Adrenal gland (tissue), 12 donors: Measurements from ENCODE around the gene DENND2A. TPM values are rescaled to one million over a fixed set of nuclear protein-coding genes. Genes with fewer than 3 reads are reported as not detected.

Source experiments
- DNase-seq, 7 donors: peaks; one replicate each; pipeline ENCODE4 v3.0.0-alpha.2; 2019 to 2020
- H3K27ac ChIP-seq, 5 donors: fragments of 200-600 bp; sonication (generic) in 4 of 5; 1 replicate in 3 of 5; 2 replicates in 2 of 5; pipeline versions ENCODE4 v1.5.1 to v1.8.0; 2016 to 2020; ENCODE audit warnings: mild to moderate bottlenecking in 1 of 5
- H3K27me3 ChIP-seq: fragments of 200-600 bp; 2 replicates; pipeline ENCODE4 v1.8.0; 2021
- H3K36me3 ChIP-seq, 2 donors: fragments of 200-600 bp; replicated peaks in 1 of 2; 1 replicate in 1 of 2; 2 replicates in 1 of 2; pipeline versions ENCODE4 v1.5.1 to v1.8.0; 2018 to 2022
- H3K4me1 ChIP-seq, 2 donors: fragments of 200-600 bp; replicated peaks in 1 of 2; 1 replicate in 1 of 2; 2 replicates in 1 of 2; pipeline versions ENCODE4 v1.5.1 to v1.8.0; 2018 to 2021
- H3K4me3 ChIP-seq, 4 donors: fragments of 200-600 bp; sonication (generic) in 3 of 4; one replicate each; pipeline ENCODE4 v1.5.1; 2016 to 2018
- H3K9me3 ChIP-seq, 3 donors: fragments of 200-600 bp; sonication (generic) in 1 of 3; replicated peaks in 1 of 3; 1 replicate in 2 of 3; 2 replicates in 1 of 3; pipeline versions ENCODE4 v1.5.1 to v1.8.0; 2016 to 2021
- POLR2A ChIP-seq, 2 donors: fragments of 450-650 bp; IDR thresholded peaks; one replicate each; pipeline ENCODE4 v1.6.1; 2017; ENCODE audit warnings: antibody characterized with exemption in 2 of 2, mild to moderate bottlenecking in 2 of 2, moderate library complexity in 1 of 2
- WGBS, 4 donors: extraction: QIAGEN DNeasy Blood & Tissue Kit in 2 of 4; methylation state at CpG; one replicate each; pipeline versions ENCODE4 v1.1.5 to v1.1.7; 2013 to 2017; 5-methylcytosine and 5-hydroxymethylcytosine counted together
- intact Hi-C, 2 donors: fragments of 100-400 bp; cut with DNase I; formaldehyde crosslinking; loops; one replicate each; pipeline versions ENCODE4 v1.14.1 to v1.15.0; 2022 to 2023
- polyA plus RNA-seq, 3 donors: library from polyadenylated mRNA; stranded (reverse); fragments of 200-250 nt in 2 of 3; fragments of 350-450 nt in 1 of 3; fragmentation: Illumina TruSeq in 1 of 3; extraction: RNeasy Lipid Tissue Mini Kit (QIAGEN cat#74804) in 1 of 3; gene quantifications; one replicate each; pipeline ENCODE4 v1.2.3, GENCODE V29; 2013 to 2014
- total RNA-seq, 9 donors: library from RNA; depleted of rRNA in 4 of 9; stranded (reverse); fragments of >200 nt in 4 of 9; fragments of 120-200 nt in 1 of 9; fragmentation: NEBNext Ultra II Directional in 1 of 9; extraction: Animal tissue kit (Norgen Biotek cat#: 25700) in 1 of 9; gene quantifications; one replicate each; pipeline versions ENCODE4 v1.1.0 to v1.2.4, GENCODE V29; 2013 to 2023
- TF ChIP-seq, protein P1 (sequence below), 6 experiments: fragments of 450-650 bp in 4 of 6; fragments of 200-600 bp in 2 of 6; sonication (generic) in 1 of 6; IDR thresholded peaks; 1 replicate in 5 of 6; 2 replicates in 1 of 6; pipeline versions ENCODE4 v1.5.1 to v1.8.0; 2016 to 2021; ENCODE audit warnings: antibody characterized with exemption in 6 of 6, mild to moderate bottlenecking in 2 of 6, moderate library complexity in 1 of 6
- donor health status: healthy with polysubstance abuse.
- donor health status: Bipolar disorder and iron deficiency.
- donor health status: DM: yes; HTN: yes; CAD: no.
- donor health status: DM: no; HTN: no; CAD: no.
- donor health status: DM: no; HTN: no; CAD: no.
- donor health status: DM: yes; HTN: yes; CAD: no.

Gene DENND2A
- total and polyA plus RNA-seq, 12 donors = 3.0 to 10.9 (median 5.8) TPM

DNA sequence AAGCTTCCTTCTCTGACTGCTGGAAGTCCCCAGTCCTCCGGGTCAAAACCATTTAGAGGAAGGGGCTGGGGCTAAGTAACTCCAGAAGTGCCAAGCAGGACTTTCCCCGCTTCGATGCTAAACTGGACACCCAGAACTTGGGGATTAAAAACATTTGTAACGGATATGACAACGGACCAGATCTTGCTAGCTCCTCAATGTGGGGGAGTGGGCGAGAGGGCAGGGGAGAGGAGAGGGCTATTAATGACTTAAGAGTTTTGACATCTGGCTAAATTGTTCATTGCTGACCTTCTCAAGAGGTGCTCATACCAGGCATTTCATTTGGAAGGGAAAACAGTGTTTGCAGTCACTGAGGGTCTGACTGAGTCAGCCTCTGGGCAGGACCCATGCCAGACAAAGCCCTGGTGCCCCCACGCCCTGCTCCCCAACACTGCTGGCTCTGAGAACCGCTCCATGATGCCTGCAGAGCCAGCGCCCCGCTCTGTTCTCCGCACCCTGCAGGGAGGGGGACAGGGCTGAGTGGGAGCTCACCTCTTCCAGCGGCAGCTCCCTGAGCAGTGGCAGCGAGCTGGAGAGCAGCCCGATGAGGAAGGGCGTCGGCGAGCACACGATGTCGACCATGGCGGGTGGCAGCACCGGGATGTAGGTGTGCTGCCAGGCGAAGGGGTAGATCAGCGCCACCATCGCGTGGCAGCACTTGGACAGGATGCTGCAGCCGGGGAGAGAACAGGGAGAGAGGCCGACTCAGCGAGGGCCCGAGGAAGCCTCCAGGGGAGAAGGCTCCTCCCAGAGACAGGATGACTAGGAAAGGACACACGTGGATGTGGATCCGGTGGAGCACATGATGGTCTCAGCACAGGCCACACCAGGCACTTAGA lies 113.6 kb downstream of the DENND2A start:
- intact Hi-C loops = no loop called here
- Histone ChIP-seq H3K27ac (no peak overlapping the region), H3K4me1 (no peaks in the 10 kb centered on the region), H3K36me3 (no peaks in the 10 kb centered on the region), H3K27me3 (no peaks in the 10 kb centered on the region), H3K4me3 (no peak overlapping the region), H3K9me3 (no peaks in the 10 kb centered on the region)
- TF ChIP-seq, protein P1, sequence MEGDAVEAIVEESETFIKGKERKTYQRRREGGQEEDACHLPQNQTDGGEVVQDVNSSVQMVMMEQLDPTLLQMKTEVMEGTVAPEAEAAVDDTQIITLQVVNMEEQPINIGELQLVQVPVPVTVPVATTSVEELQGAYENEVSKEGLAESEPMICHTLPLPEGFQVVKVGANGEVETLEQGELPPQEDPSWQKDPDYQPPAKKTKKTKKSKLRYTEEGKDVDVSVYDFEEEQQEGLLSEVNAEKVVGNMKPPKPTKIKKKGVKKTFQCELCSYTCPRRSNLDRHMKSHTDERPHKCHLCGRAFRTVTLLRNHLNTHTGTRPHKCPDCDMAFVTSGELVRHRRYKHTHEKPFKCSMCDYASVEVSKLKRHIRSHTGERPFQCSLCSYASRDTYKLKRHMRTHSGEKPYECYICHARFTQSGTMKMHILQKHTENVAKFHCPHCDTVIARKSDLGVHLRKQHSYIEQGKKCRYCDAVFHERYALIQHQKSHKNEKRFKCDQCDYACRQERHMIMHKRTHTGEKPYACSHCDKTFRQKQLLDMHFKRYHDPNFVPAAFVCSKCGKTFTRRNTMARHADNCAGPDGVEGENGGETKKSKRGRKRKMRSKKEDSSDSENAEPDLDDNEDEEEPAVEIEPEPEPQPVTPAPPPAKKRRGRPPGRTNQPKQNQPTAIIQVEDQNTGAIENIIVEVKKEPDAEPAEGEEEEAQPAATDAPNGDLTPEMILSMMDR (IDR thresholded peaks at IDR 0.05) = no peak
- TF ChIP-seq POLR2A (IDR thresholded peaks at IDR 0.05) = no peak
- 80 to 84% (median 82%) methylated on average over 26 to 31 of the region's 31 CpGs for WGBS, 4 donors
- DNase-seq = no peak

- Histone ChIP-seq H3K4me1 (no peaks in the 10 kb centered on the region), H3K36me3 (no peaks in the 10 kb centered on the region), H3K27me3 (no peaks in the 10 kb centered on the region), H3K27ac (no peak overlapping the region), H3K9me3 (no peaks in the 10 kb centered on the region), H3K4me3 (no peak overlapping the region)
- TF ChIP-seq, protein P1 (IDR thresholded peaks at IDR 0.05) = no peak
- TF ChIP-seq POLR2A (IDR thresholded peaks at IDR 0.05) = no peak
- no peak for DNase-seq
- intact Hi-C loops = no loop called here
- 72 to 83% (median 78%) methylated on average over 7 to 9 of the region's 9 CpGs for WGBS, 4 donors
These were observed 114.4 kb downstream of the DENND2A start for GRCh38 chr7:140526214-140526613.

DNA sequence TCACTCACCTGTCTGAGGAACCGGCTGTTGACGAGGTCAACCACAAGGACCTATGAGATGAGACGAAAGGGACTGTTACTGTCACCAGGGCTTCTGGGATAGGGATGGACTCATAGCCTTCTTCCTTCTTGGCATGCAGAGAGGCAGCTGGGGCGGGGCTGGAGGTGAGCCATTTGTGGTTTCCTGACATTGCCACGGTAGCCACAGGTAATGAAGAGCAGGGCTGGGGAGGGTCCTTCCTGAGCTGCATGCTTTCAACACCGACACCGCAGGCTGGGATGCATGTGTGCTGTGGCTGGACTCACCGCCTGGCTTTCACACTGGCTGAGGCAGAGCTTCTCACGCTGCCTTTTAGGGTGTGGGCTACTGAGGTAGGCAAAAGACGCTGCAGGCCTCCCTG lies 114.9 kb downstream of the DENND2A start:
- Histone ChIP-seq H3K36me3 (no peaks in the 10 kb centered on the region), H3K4me1 (no peaks in the 10 kb centered on the region), H3K27ac (no peak overlapping the region), H3K4me3 (no peak overlapping the region), H3K27me3 (no peaks in the 10 kb centered on the region), H3K9me3 (no peaks in the 10 kb centered on the region)
- intact Hi-C loops = no loop called here
- WGBS, 4 donors = 75 to 90% (median 84%) methylated on average over 4 to 10 of the region's 10 CpGs
- no peak for TF ChIP-seq POLR2A (IDR thresholded peaks at IDR 0.05)
- TF ChIP-seq, protein P1 (IDR thresholded peaks at IDR 0.05) = no peak
- DNase-seq = no peak

GRCh38 chr7:140521421-140521820 lies 119.2 kb downstream of the DENND2A start:
- intact Hi-C loops = no loop called here
- H3K9me3 ChIP-seq = no peaks in the 10 kb centered on the region
- no peaks in the 10 kb centered on the region for H3K27me3 ChIP-seq
- H3K36me3 ChIP-seq = no peaks in the 10 kb centered on the region
- no peak overlapping the region for H3K27ac ChIP-seq
- H3K4me1 ChIP-seq = no peaks in the 10 kb centered on the region
- 84 to 89% (median 88%) methylated on average over 3 of the region's 3 CpGs for WGBS, 4 donors
- DNase-seq = no peak
- TF ChIP-seq, protein P1 (IDR thresholded peaks at IDR 0.05) = no peak
- TF ChIP-seq POLR2A (IDR thresholded peaks at IDR 0.05) = no peak
- no peak overlapping the region for H3K4me3 ChIP-seq
